ENCODE data around the gene N4BP2. TPM values are rescaled to one million over a fixed set of nuclear protein-coding genes. Genes with fewer than 3 reads are reported as not detected.
A peak's percentile ranks its signal among the peaks of the same experiment; 100 is the strongest.

Gene N4BP2
- total and polyA plus RNA-seq, 10 donors, result 1.3 to 18.7 (median 12.3) TPM

DNA sequence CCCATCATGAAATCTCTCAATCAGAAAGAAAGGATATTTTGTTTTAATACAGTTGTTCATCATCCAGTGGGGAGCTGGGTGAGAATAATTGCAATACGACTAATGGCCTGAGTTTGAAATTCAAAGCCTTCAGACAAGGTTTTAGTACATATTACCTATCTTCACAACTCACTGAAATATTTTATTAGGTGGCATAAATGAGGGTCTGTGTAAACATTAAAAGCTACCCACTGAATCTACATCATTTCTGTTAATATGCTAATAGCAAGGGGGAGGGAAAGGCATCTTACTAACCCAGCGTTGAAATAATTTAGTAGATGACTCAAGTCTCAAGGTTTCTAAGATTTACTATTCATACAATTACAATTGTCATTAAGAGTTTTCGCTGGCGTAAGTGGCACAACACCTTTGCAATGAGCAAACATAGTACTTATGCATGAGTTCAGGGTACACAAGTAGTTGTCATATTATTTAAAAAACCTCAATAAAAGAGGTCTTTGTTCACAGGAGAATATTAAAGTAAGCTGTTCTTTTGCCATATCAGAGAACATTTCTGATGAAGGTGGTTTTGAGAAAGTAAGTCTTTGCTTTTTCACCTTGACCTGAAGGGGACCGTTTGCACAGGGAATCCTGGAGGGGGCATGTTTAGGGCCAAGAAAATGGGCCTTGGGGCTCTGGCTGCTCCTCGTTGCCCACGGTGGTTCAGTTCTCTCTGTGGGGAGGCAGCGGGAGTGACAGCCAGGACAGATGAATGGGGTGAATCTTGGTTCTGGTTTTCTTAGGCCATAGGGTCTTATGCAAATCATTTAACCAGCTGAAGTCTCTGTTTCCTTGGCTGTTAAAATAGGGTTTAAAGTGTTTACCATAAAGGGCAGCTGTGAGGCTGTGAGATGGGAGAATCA is 135.7 kb downstream of the N4BP2 start:
- intact Hi-C loops (cut with DNase I; ENCODE audit: low total_unique reads), result no loop called here
- 57 to 74% (median 64%) methylated on average over 8 of the region's 8 CpGs for WGBS, 5 donors
- Histone ChIP-seq H3K9me3 (no peaks in the 10 kb centered on the region), H3K27me3 (replicated peaks in 1 of 7) (no peaks in the 10 kb centered on the region), H3K27ac (peak overlapping the region; percentile 58 to 94 (median 86)), H3K36me3 (no peaks in the 10 kb centered on the region), H3K4me3 (peak overlapping the region in 7 of 8 donors; percentile 1 to 79 (median 46)), H3K4me1 (peaks cover 3 to 93% (median 40%) of the 10 kb centered on the region in 6 donors)
- TF ChIP-seq POLR2AphosphoS5 (IDR thresholded peaks at IDR 0.05) (peak in 2 of 3 donors; percentile 65 to 67), POLR2A (IDR thresholded peaks at IDR 0.05) (peak in 1 of 3 donors; percentile 52)
- TF ChIP-seq, protein P1, sequence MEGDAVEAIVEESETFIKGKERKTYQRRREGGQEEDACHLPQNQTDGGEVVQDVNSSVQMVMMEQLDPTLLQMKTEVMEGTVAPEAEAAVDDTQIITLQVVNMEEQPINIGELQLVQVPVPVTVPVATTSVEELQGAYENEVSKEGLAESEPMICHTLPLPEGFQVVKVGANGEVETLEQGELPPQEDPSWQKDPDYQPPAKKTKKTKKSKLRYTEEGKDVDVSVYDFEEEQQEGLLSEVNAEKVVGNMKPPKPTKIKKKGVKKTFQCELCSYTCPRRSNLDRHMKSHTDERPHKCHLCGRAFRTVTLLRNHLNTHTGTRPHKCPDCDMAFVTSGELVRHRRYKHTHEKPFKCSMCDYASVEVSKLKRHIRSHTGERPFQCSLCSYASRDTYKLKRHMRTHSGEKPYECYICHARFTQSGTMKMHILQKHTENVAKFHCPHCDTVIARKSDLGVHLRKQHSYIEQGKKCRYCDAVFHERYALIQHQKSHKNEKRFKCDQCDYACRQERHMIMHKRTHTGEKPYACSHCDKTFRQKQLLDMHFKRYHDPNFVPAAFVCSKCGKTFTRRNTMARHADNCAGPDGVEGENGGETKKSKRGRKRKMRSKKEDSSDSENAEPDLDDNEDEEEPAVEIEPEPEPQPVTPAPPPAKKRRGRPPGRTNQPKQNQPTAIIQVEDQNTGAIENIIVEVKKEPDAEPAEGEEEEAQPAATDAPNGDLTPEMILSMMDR (IDR thresholded peaks at IDR 0.05 in 8 of 11, conservative IDR thresholded peaks at IDR 0.05 in 3 of 11), result no peak
- DNase-seq, result no peak

DNA sequence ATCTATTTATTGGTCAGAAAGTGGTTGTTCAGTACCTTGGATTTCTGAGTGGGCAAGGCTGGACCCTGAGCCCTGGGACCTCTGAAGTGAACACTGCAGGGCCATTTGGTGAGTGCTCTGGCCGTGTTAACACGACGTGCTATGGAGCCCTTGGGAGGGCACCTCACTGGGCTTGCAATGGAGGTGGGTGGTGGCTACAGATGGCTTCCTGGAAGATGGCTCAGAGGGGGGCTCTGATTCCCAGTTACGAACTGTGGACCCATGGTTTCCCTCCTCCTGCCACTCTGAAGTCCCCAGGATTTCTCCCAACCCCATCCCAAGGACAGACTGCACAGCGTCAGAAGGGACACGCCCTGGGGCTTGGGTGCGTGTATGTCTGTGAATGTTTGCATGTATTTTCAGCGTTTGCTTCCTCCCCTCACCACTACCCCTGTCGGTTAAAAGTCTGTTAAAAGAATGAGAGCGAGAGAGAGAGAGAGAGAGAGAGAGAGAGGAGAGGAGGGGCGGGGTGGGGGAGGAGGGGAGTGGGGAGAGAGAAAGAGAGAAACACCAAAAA is 136.4 kb downstream of the N4BP2 start:
- intact Hi-C loops (cut with DNase I; ENCODE audit: low total_unique reads), result no loop called here
- 21 to 38% (median 32%) methylated on average over 10 to 11 of the region's 11 CpGs for WGBS, 5 donors
- Histone ChIP-seq H3K9me3 (no peaks in the 10 kb centered on the region), H3K27me3 (replicated peaks in 1 of 7) (no peaks in the 10 kb centered on the region), H3K4me3 (peak overlapping the region in 7 of 8 donors; percentile 1 to 79 (median 46)), H3K27ac (peak overlapping the region; percentile 58 to 94 (median 86)), H3K4me1 (peaks cover 3 to 90% (median 37%) of the 10 kb centered on the region in 6 donors), H3K36me3 (no peaks in the 10 kb centered on the region)
- DNase-seq, result no peak
- peak in 2 of 3 donors; percentile 54 to 71 for TF ChIP-seq POLR2AphosphoS5 (IDR thresholded peaks at IDR 0.05)
- TF ChIP-seq POLR2A (IDR thresholded peaks at IDR 0.05), result peak in 1 of 3 donors; percentile 25
- TF ChIP-seq, protein P1 (IDR thresholded peaks at IDR 0.05 in 8 of 11, conservative IDR thresholded peaks at IDR 0.05 in 3 of 11), result peak in 2 of 11 experiments; percentile 10 to 47

GRCh38 chr4:40193578-40193977 is 136.9 kb downstream of the N4BP2 start:
- 62 to 73% (median 63%) methylated on average over 7 of the region's 7 CpGs for WGBS, 5 donors
- H3K9me3 ChIP-seq, result no peaks in the 10 kb centered on the region
- no peaks in the 10 kb centered on the region for H3K27me3 ChIP-seq (replicated peaks in 1 of 7)
- H3K4me3 ChIP-seq, result peak overlapping the region in 6 of 8 donors; percentile 25 to 79 (median 52)
- H3K27ac ChIP-seq, result peak overlapping the region; percentile 75 to 94 (median 86)
- no peak for DNase-seq
- H3K4me1 ChIP-seq, result peaks cover 3 to 91% (median 38%) of the 10 kb centered on the region in 6 donors
- intact Hi-C loops (cut with DNase I; ENCODE audit: low total_unique reads), result no loop called here
- no peaks in the 10 kb centered on the region for H3K36me3 ChIP-seq
- TF ChIP-seq, protein P1 (IDR thresholded peaks at IDR 0.05 in 8 of 11, conservative IDR thresholded peaks at IDR 0.05 in 3 of 11), result no peak
- TF ChIP-seq POLR2AphosphoS5 (IDR thresholded peaks at IDR 0.05), result no peak
